Measurements from ENCODE around the gene TLCD5.
A peak's percentile ranks its signal among the peaks of the same experiment; 100 is the strongest.

TLCD5 gene

GRCh38 chr11:120336641-120337354, 11.7 kb downstream of the TLCD5 start:
- DNase-seq (ENCODE audit: low read depth in 2 of 3, low spot score in 2 of 3): peak in 2 of 3 experiments; percentile 20 to 29

DNA sequence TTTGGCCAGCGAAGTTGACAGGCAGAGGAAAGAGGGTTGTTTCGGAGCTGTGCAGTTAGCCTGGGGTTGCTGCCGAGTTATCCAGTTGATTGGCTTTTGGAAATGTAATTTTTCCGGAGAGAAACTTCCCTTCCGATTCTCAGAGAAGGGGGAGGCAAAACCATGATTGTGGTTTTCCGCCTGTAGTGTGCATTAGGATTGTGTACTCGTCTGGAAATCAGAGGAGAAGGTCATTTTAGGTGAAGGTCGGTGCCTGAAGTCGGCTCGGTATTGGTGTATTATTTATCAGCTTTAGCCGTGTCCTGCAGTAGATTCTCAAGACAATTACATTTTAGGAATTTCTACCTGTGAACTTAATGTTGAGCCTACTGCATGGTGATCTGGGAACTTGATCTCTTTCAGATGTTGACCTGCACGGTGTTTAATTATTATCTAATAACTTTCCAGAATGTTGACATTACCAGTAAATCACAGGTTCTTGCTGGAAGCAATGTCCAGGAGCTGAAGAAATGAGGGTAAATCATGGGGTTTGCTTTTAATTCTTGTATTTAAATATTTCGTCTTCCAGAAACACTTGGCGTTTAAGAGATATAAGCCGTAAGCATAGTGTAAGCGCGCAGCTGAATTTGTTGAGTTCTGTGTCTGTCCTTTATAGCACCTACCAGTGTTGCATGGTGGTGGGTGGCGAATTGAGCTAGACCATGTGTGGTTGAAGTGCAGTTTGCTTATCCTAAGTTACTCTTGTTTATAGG, 12.4 kb downstream of the TLCD5 start:
- DNase-seq (ENCODE audit: low read depth in 2 of 3, low spot score in 2 of 3): no peak

GRCh38 chr11:120338107-120338933, 13.2 kb downstream of the TLCD5 start:
- no peak for DNase-seq (ENCODE audit: low read depth in 2 of 3, low spot score in 2 of 3)

DNA sequence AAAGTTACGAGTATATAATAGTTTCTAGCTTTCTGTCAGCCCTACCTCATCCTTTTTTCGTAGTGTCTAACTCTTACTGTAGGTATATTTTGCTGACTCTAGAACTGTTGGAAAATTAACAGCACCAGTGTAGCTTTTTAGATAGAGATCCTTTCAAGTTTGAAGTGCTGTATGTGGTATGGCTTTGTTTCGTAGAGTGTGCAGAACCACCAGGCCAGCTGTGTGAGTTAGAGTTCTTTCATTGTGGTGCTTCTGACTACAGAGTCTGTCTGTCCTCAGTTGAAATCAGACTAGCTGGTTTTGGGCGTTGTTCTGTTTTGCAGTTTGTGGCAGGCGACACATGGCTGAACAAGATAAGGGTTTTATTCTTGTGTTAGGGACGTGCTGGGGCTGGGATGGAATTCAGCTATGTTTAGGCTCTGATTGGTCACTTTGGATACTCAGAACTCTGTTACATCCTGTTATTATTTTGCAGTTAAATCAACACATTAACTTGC, 14.3 kb downstream of the TLCD5 start:
- no peak for DNase-seq (ENCODE audit: low read depth in 2 of 3, low spot score in 2 of 3)

DNA sequence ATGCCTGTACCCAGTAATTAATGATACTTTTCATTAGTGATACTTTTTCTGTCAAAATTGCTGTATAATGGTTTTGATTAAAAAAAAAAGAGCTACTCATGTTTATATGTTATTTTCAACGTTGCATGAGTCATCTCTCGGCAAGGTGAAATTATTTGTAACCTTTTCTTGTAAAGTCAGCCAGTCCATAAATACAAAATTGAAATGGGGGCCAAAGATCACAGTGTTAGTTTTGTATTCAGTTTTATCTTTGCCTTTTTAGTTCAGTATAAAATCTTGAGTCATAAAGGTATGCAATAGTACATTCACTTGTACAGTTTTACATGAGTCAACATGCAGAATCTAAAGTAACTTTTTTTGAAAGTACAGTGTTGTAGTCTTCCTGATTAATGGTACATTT, 15.4 kb downstream of the TLCD5 start:
- DNase-seq (ENCODE audit: low read depth in 2 of 3, low spot score in 2 of 3): no peak

DNA sequence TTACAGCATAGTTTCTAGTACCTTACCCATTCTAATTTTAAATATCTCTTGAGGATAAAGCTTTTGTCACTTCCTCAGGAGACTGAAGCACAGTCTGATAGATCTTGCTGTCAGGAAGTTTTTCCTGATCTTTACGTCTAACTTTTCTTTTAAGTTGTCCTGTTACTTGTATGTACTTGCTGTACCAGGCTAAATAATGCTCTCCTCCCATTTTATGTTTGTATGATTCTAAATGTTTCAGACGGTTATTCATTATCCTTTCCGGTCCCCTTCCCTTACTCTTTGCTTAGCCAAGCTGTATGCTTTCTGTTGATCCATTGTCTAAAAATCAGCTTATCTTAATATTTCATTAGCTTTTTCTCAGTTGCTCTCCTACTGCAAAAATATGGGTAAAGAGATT, 17.1 kb downstream of the TLCD5 start:
- no peak for DNase-seq (ENCODE audit: low read depth in 2 of 3, low spot score in 2 of 3)

DNA sequence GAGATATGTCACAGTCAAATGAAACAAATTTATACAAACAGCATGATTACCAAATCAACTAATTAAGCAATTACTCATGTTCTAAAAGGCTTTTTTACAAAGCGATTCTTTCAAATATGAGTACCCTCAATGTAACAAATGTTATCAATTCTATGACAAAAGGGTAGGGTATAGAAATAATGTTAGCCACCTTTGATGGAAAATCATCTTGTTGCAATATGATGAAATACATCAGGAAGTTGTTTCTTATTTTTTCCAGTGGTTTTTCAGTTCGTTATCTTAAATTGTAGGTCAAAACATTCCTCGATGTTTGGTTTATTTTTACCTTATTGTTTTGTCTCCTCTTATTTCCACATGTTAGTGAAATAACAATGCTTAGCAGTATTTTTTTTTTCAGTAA, 17.6 kb downstream of the TLCD5 start:
- no peak for DNase-seq (ENCODE audit: low read depth in 2 of 3, low spot score in 2 of 3)

DNA sequence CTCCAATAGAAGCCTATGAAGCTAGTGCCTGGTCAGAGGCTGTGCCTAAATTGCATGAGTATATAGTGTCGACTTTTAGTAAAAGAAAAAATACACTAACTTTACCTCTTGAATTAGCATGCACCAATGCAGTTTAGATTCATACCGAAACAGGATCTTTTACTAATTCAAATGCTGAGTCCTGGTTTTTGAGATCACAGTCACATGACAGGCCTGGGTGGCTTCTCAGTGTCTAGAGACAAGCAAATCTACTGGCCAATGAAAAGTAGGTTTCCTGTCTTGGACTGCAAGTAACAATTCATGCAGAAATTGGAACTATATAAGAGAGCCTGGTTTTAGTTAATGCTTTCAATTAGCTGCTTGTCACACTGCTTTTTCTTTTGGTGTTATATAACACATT, 18.3 kb downstream of the TLCD5 start:
- no peak for DNase-seq (ENCODE audit: low read depth in 2 of 3, low spot score in 2 of 3)

- DNase-seq (ENCODE audit: low read depth in 2 of 3, low spot score in 2 of 3): no peak
These were observed 19.4 kb downstream of the TLCD5 start for GRCh38 chr11:120344302-120345004.

DNA sequence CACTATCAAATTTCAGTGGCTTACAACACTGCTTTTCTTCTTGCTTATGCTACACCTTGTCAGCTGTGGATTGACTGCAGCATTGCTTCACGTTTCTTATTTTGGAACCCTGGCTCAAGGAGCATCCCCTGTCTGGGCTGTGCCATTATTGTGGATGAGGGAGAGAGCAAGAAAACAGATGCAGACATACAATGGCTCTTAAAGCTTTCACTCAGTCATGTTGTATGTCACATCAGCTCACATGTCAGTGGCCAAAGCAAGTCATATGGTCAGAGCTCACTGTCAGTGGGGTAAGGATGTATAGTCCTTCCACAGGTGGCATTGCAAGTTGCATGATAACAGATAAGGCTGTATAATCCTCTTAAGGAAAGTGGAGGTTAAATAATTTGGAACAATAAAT, 21.1 kb downstream of the TLCD5 start:
- DNase-seq (ENCODE audit: low read depth in 2 of 3, low spot score in 2 of 3): no peak

- DNase-seq (ENCODE audit: low read depth in 2 of 3, low spot score in 2 of 3): no peak
These were observed 25.5 kb downstream of the TLCD5 start for GRCh38 chr11:120350637-120351036.

DNA sequence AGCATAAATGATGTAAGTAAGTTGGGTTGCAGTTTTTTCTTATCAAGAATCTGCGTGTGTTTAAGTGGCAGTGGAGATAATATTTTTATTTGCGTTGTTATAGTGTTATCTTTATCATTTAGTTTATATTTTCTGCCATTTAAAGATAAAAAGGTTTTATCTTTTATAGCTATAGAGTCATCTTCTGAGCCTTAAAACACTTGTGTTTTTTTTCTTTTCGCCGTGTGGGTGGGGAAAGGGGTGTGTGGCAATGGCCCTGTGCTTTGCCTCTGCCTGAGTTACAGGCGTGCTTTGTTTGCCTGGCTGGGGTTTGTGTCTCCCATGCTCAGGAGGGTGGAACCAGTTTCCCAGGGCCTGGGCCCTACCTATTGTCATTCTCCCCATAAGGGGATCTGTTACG, 27.3 kb downstream of the TLCD5 start:
- no peak for DNase-seq (ENCODE audit: low read depth in 2 of 3, low spot score in 2 of 3)

DNA sequence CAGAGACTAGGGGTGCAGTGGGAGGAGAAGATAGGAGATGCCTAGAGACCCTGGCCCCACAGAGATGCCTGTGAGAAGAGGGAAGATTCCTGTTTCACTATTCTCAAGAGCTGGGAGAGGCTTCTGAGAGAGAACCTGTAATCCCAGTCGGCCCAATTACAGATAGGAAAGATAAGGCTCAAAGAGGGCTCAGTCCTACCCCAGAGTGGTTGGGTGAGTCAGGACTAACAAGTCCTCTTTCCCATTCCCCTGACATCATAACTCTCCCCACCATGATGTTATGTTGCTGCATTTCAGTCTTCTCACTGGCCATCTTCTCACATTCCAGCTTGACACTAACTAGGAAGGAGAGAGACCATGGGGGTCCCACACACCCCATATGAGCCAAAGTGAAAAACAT, 29.0 kb downstream of the TLCD5 start:
- DNase-seq (ENCODE audit: low read depth in 2 of 3, low spot score in 2 of 3): no peak

- DNase-seq (ENCODE audit: low read depth in 2 of 3, low spot score in 2 of 3): no peak
These were observed 29.7 kb downstream of the TLCD5 start for GRCh38 chr11:120354779-120355178.

GRCh38 chr11:120357620-120358019, 32.5 kb downstream of the TLCD5 start:
- no peak for DNase-seq (ENCODE audit: low read depth in 2 of 3, low spot score in 2 of 3)

DNA sequence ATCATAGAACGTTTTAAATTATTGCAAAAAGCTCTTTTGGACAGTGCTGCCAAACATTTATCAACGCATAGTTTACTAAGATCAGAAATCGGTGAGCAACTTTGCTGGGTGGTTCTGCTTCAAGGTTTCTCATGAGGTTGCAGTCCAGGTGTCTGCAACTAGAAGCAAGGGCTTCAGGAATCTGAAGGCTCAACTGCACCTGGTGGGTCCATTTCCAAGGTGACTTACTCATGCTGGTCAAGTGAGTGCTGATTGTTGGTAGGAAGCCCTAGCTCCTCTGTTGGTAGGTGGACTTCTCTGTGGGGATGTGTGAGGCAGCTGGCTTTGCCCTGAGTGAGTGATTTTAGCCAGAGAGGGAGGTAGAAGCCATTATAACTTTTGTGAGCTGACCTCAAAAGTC, 33.6 kb downstream of the TLCD5 start:
- no peak for DNase-seq (ENCODE audit: low read depth in 2 of 3, low spot score in 2 of 3)

DNA sequence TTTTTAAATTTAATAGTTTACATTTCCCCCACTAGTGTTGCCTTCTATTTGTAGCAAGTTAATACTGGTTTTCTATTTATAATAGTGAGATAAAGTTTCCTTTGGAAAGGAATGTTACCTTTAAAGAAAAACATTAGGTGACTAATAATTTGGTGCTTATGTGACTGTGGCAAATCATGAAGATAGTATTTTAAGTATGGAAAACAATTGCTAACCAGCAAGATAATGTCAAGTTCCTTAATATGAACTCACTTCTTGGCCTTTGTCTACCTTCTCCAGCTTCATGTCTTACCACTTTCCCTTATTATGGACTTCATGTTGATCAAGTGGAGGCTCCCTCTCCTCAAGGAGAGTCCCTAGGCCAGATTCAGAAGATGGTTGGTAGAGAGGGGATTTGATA, 38.3 kb downstream of the TLCD5 start:
- DNase-seq (ENCODE audit: low read depth in 2 of 3, low spot score in 2 of 3): no peak

- no peak for DNase-seq (ENCODE audit: low read depth in 2 of 3, low spot score in 2 of 3)
These were observed 40.4 kb downstream of the TLCD5 start for GRCh38 chr11:120365512-120365911.

GRCh38 chr11:120372296-120372695, 47.2 kb downstream of the TLCD5 start:
- no peak for DNase-seq (ENCODE audit: low read depth in 2 of 3, low spot score in 2 of 3)

- no peak for DNase-seq (ENCODE audit: low read depth in 2 of 3, low spot score in 2 of 3)
These were observed 50.0 kb downstream of the TLCD5 start for GRCh38 chr11:120375076-120375475.

- DNase-seq (ENCODE audit: low read depth in 2 of 3, low spot score in 2 of 3): no peak
These were observed 51.6 kb downstream of the TLCD5 start for GRCh38 chr11:120376547-120377182.
